Measurements from ENCODE around the gene FLYWCH1.

DNA sequence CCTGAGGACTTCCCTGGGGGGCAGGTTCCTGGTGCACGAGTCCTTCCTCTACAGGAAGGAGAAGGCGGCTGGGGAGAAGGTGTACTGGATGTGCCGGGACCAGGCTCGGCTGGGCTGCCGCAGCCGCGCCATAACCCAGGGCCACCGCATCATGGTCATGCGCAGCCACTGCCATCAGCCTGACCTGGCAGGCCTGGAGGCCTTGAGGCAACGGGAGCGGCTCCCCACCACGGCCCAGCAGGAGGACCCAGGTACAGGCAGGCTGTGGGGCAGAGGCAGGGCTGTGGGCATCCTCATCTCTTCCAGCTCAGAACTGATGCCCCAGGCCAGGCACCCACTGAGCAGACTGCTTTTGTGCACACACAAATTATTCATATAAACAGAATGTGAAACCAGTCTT lies 26.5 kb downstream of the FLYWCH1 start:
- TF ChIP-seq POLR2AphosphoS5 (IDR thresholded peaks at IDR 0.05) (no peak), POLR2A (IDR thresholded peaks at IDR 0.05) (no peak)
- TF ChIP-seq, protein P1, sequence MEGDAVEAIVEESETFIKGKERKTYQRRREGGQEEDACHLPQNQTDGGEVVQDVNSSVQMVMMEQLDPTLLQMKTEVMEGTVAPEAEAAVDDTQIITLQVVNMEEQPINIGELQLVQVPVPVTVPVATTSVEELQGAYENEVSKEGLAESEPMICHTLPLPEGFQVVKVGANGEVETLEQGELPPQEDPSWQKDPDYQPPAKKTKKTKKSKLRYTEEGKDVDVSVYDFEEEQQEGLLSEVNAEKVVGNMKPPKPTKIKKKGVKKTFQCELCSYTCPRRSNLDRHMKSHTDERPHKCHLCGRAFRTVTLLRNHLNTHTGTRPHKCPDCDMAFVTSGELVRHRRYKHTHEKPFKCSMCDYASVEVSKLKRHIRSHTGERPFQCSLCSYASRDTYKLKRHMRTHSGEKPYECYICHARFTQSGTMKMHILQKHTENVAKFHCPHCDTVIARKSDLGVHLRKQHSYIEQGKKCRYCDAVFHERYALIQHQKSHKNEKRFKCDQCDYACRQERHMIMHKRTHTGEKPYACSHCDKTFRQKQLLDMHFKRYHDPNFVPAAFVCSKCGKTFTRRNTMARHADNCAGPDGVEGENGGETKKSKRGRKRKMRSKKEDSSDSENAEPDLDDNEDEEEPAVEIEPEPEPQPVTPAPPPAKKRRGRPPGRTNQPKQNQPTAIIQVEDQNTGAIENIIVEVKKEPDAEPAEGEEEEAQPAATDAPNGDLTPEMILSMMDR (IDR thresholded peaks at IDR 0.05) = no peak
